Right atrium auricular region (tissue), 2 donors: Measurements from ENCODE around the gene UCP2. TPM values are rescaled to one million over a fixed set of nuclear protein-coding genes. Genes with fewer than 3 reads are reported as not detected.

ENCODE experiments used
- DNase-seq: peaks from one replicate; pipeline ENCODE4 v3.0.0-alpha.2; 2019; ENCODE audit warnings: low spot score
- H3K27ac ChIP-seq, 2 donors: fragments of 200-600 bp; sonication (generic); 1 replicate in 1 of 2; 2 replicates in 1 of 2; pipeline ENCODE4 v1.5.1; 2016 to 2019
- H3K27me3 ChIP-seq, 2 donors: fragments of 200-600 bp; sonication (generic); one replicate each; pipeline versions ENCODE4 v1.5.1 to v1.6.0; 2017 to 2019
- H3K36me3 ChIP-seq: fragments of 200-600 bp; sonication (generic); one replicate; pipeline ENCODE4 v1.5.1; 2016
- H3K4me1 ChIP-seq, 2 donors: fragments of 200-600 bp; sonication (generic); one replicate each; pipeline versions ENCODE4 v1.5.1 to v1.6.0; 2017 to 2019
- H3K4me3 ChIP-seq, 2 donors: fragments of 200-600 bp; sonication (generic); 1 replicate in 1 of 2; 2 replicates in 1 of 2; pipeline ENCODE4 v1.5.1; 2017 to 2019; ENCODE audit warnings: mild to moderate bottlenecking in 1 of 2, moderate library complexity in 1 of 2
- H3K9me3 ChIP-seq, 2 donors: fragments of 200-600 bp; sonication (generic); one replicate each; pipeline ENCODE4 v1.5.1; 2019
- total RNA-seq, 2 donors: library from RNA; depleted of rRNA; stranded (reverse); fragments of >200 nt; gene quantifications; one replicate each; pipeline ENCODE4 v1.1.0, GENCODE V29; 2016
- TF ChIP-seq, protein P1 (sequence below), 2 donors: fragments of 200-600 bp; sonication (generic); IDR thresholded peaks; one replicate each; pipeline ENCODE4 v1.5.1; 2019; ENCODE audit warnings: antibody characterized with exemption in 2 of 2

Gene UCP2
- total RNA-seq, 2 donors from 2014 or later: 8.2 to 13.2 TPM

DNA sequence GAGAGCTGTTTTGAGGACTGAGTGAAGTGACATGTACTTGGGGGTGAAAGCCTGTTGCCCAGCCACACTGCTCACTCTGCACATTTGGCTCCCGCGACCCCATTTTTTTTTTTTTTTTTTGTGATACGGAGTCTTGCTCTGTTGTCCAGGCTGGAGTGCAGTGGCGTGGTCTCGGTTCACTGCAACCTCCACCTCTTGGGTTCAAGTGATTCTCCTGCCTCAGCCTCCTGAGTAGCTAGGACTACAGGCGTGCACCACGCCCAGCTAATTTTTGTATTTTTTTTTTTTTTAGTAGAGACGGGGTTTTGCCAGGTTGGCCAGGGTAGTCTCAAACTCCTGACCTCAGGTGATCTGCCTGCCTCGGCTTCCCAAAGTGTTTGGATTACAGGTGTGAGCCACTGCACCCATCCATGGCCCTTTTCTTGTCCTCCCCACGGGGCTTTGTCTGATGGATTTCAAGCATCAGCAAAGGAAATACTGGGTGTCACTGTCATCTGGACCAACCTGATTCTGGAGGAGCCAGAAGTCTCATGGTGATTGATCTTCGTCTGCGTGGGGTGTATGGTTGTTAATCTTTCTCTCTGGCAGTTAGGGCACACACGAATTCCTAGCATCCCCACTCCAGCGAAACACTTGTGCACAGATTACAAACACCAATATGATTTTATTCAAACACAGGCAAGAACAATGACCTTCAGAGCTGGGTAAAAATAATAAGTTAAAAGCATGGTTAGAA is 29.6 kb upstream of the UCP2 start:
- Histone ChIP-seq H3K4me3 (no peak overlapping the region), H3K27ac (no peak overlapping the region), H3K36me3 (peaks cover 6% of the 10 kb centered on the region), H3K27me3 (no peaks in the 10 kb centered on the region), H3K9me3 (no peaks in the 10 kb centered on the region), H3K4me1 (peaks cover 0 to 41% of the 10 kb centered on the region in 2 donors)
- no peak for DNase-seq
- TF ChIP-seq, protein P1, sequence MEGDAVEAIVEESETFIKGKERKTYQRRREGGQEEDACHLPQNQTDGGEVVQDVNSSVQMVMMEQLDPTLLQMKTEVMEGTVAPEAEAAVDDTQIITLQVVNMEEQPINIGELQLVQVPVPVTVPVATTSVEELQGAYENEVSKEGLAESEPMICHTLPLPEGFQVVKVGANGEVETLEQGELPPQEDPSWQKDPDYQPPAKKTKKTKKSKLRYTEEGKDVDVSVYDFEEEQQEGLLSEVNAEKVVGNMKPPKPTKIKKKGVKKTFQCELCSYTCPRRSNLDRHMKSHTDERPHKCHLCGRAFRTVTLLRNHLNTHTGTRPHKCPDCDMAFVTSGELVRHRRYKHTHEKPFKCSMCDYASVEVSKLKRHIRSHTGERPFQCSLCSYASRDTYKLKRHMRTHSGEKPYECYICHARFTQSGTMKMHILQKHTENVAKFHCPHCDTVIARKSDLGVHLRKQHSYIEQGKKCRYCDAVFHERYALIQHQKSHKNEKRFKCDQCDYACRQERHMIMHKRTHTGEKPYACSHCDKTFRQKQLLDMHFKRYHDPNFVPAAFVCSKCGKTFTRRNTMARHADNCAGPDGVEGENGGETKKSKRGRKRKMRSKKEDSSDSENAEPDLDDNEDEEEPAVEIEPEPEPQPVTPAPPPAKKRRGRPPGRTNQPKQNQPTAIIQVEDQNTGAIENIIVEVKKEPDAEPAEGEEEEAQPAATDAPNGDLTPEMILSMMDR (IDR thresholded peaks at IDR 0.05): no peak

DNA sequence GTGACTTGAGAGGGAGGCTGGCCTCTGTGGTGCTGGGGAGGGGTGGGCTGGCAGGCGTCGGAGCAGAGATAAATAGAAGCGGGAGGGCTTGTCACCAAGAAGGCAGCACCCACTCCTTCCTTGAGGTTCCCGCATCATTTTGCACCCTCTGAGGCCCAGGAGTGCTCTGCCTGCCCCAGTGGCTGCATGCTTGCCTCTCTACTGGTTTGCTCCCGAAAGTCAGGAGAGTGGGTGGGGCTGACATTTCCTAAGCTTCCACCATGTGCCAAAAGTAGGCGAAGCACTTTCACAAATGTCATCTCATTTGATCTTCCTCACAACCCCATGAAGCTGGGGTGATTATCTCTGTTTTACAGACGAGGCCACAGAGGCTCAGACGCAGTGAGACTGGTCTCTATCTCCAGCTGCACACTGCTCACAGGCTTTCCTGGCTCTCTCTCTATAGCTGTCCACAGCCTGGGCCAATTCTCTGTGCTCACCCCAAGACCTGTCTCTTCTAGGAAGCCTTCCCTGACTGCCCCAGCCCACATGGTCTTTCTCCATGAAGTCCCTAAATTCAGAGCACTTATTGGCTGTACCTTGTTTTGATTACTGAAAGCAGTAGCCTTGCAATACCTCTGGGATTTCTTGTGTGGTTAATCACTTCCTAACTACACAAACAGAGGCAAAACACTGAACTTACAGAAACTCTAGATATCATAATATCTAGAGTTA is 28.9 kb upstream of the UCP2 start:
- no peak for DNase-seq
- Histone ChIP-seq H3K4me1 (peaks cover 0 to 41% of the 10 kb centered on the region in 2 donors), H3K36me3 (peaks cover 3% of the 10 kb centered on the region), H3K27ac (peak overlapping the region in 1 of 2 donors; percentile 14), H3K27me3 (no peaks in the 10 kb centered on the region), H3K9me3 (no peaks in the 10 kb centered on the region), H3K4me3 (no peak overlapping the region)
- TF ChIP-seq, protein P1 (IDR thresholded peaks at IDR 0.05): no peak

DNA sequence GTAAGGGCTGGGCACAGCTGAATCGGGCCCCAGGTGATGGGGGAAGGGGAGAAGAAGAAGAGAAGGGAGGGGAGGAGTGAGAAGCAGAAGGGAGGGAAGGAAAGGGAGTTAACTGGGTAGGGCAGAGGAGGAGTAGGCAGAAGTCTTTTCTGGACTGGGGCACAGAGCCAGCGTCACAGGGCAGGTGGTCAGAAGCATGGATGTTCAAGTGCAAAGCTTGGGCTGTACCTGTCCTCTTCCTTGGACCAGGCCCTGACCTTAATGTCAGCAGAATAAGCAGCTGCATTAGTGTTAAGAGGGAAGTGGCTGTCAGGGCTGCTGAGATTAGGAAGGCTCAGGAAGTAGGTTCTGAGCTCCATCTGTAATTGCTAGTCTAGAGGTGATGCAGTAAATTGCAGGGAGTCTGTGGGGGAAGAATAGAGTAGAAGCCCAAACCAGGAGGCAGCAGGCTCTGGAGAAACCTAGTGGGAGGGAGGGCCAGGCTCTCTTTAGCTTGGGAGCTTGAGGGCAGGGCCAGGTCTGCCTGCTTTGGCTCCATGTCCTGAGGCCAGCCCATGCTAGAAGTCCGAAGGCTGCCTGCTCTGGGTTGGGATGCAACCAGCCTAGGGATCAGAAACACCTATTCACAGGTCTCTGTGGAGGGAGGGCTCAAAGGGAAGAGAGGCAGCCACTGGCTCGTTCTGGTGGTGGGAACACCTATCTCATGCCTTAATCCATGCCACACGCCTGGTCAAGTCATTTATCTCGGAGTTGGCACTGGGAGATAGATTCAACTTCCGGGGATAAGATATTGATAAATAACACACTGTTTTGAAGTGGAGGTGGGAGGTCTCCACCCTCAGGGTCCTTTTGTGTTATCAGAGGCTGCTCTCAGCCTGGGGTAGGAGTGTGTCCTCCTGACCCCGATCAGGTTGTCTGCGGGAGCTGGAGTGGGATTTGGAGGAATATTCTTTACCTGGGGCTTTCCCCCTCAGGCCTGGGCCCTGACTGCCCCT is 28.0 kb upstream of the UCP2 start:
- TF ChIP-seq, protein P1 (IDR thresholded peaks at IDR 0.05): no peak
- Histone ChIP-seq H3K27ac (peak overlapping the region in 1 of 2 donors; percentile 70), H3K4me1 (peaks cover 0 to 41% of the 10 kb centered on the region in 2 donors), H3K27me3 (no peaks in the 10 kb centered on the region), H3K9me3 (no peaks in the 10 kb centered on the region), H3K4me3 (no peak overlapping the region), H3K36me3 (no peaks in the 10 kb centered on the region)
- DNase-seq: no peak

DNA sequence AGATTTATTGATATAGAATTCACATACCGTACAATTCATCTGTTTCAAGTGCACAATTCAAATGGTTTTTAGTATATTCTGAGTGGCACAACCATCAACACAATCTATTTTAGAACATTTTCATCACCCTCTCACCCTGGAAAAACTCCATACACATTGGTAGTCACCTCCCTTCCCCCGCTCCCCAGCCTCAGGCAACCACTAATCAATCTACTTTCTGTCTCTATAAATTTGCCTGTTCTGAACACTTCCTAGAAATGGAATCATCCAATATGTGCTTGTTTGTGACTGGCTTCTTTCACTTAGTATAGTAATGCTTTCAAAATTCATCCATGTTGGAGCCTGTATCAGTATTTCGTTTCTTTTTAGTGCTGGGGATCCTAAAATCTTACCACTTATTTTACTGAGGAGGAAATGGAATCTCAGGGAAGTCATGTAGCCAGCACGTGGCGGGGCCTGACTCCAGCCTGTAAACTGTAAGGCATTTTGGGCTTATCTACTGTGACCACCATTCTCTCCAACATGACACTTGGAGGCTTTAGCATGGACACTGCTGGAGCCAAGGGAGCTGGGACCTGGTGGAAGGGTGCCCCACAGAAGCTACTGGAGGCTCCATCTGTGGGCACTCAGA is 27.1 kb upstream of the UCP2 start:
- peaks cover 0 to 41% of the 10 kb centered on the region in 2 donors for H3K4me1 ChIP-seq
- TF ChIP-seq, protein P1 (IDR thresholded peaks at IDR 0.05): no peak
- H3K27me3 ChIP-seq: no peaks in the 10 kb centered on the region
- peak overlapping the region in 1 of 2 donors; percentile 70 for H3K27ac ChIP-seq
- no peaks in the 10 kb centered on the region for H3K9me3 ChIP-seq
- H3K4me3 ChIP-seq: no peak overlapping the region
- H3K36me3 ChIP-seq: no peaks in the 10 kb centered on the region
- DNase-seq: no peak

DNA sequence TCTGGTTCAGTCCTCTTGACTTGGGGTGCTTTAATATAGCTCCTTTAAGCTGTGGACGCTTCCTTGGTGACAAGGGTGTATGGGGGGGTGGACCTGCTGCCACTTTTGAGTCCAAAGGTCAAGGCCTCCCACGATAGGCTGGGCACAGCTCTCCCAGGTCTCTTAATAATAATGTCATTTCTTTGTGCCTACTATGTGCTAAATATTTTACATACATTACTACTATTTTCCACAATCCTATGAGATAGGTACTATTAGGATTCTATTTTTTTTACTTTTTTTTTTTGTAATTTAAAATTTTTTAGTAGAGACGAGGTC is 26.5 kb upstream of the UCP2 start:
- DNase-seq: no peak
- Histone ChIP-seq H3K9me3 (no peaks in the 10 kb centered on the region), H3K4me1 (peaks cover 0 to 41% of the 10 kb centered on the region in 2 donors), H3K27me3 (no peaks in the 10 kb centered on the region), H3K36me3 (peaks cover 3% of the 10 kb centered on the region), H3K4me3 (no peak overlapping the region), H3K27ac (peak overlapping the region; percentile 55 to 70)
- TF ChIP-seq, protein P1 (IDR thresholded peaks at IDR 0.05): no peak
